Ectodermal cell (in vitro differentiated cells): ENCODE data around the gene SCLY.
"Not testable (repeated sequence)": the region's sequence is repeated elsewhere in the genome, so short reads cannot be mapped to it uniquely, and the experiment has no call there.

Source experiments
- H3K27ac ChIP-seq: 2 replicates; pipeline ENCODE4 v1.7.0; 2013; ENCODE audit warnings: mild to moderate bottlenecking, low read depth, low read length; ENCODE audit not compliant: insufficient read depth, poor library complexity, severe bottlenecking
- H3K27me3 ChIP-seq: 2 replicates; pipeline ENCODE4 v1.7.0; 2013; ENCODE audit warnings: mild to moderate bottlenecking, low read length; ENCODE audit not compliant: insufficient read depth, control insufficient read depth, poor library complexity, severe bottlenecking
- H3K36me3 ChIP-seq: one replicate; pipeline ENCODE4 v1.7.0; 2013; ENCODE audit warnings: low read length; ENCODE audit not compliant: control insufficient read depth, insufficient read depth
- H3K4me1 ChIP-seq: one replicate; pipeline ENCODE4 v1.7.0; 2013; ENCODE audit warnings: low read length; ENCODE audit not compliant: control insufficient read depth, insufficient read depth
- H3K4me3 ChIP-seq: 2 replicates; pipeline ENCODE4 v1.7.0; 2013; ENCODE audit warnings: low read depth, low read length, control low read depth; ENCODE audit not compliant: insufficient read depth
- H3K9me3 ChIP-seq: 2 replicates; pipeline ENCODE4 v1.7.0; 2013; ENCODE audit warnings: mild to moderate bottlenecking, low read length, moderate library complexity; ENCODE audit not compliant: control insufficient read depth
- WGBS, 2 experiments: methylation state at CpG; one replicate each; pipeline ENCODE4 v1.1.7; 2013; ENCODE audit warnings: missing lambda C conversion rate in 2 of 2; 5-methylcytosine and 5-hydroxymethylcytosine counted together

Gene SCLY

DNA sequence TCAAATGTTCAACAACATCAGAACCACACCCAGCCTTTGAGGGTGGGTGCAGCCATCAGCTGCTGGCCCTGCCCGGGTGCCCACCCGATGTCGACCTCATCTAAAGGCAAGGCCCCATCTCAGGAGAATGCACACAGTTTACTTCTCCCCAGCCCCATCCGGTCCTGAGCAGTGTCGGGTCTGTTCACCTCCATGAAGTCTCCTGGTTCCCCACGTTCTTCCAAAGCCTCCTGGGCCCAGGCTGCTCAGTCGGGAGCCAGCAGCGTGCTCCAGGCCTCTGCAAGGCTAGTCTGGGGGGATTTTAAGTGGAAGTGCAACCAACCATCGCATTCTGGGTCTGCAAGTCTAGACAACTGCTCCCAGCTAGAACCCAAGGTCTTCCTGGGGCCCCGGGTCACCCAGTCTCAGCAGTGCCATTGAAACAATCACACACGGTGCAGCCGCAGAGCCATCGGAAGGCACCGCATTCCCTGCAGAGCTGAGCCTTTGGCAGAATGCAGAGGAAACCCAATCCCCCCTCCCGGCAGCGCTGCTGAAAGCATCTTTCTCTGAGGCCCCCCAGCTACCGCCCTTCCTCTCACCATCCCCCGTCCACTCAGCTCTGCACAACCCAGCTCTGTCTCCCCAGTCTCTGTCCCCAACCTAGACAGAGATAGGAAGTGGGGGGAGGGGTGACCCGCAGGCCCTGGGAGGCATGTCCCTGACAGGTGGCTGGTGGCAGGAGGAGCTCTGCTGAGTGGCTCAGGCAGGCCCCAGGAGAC, 47.8 kb downstream of the SCLY start:
- no peaks in the 10 kb centered on the region for H3K36me3 ChIP-seq
- H3K4me1 ChIP-seq = peaks cover 15% of the 10 kb centered on the region
- H3K27ac ChIP-seq = no peak overlapping the region
- H3K9me3 ChIP-seq = peaks cover 2% of the 10 kb centered on the region
- no peaks in the 10 kb centered on the region for H3K27me3 ChIP-seq
- 44% methylated on average over 17 to 19 of the region's 19 CpGs for WGBS, 2 experiments
- no peak overlapping the region for H3K4me3 ChIP-seq

DNA sequence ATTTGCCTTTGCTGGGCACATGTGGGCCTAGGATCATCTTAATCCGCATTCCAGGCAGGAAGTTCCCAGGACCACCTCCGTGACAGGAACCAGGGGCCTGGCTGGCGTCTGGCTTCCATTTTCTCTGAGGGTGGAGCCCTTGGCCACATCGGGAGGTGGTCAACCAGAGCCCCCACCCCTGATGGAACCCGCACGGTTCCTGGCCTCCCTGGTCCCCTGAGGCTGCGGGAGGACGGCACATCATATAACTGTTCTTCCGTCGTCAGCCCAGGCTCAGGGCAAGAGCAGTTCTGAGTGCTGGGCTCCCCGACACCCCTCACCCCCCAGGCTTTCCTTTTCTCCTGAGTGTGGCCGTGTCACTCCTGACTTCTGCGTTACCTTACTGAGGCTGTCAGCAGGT, 52.8 kb downstream of the SCLY start:
- H3K27me3 ChIP-seq = peaks cover 7% of the 10 kb centered on the region
- no peak overlapping the region for H3K4me3 ChIP-seq
- no peaks in the 10 kb centered on the region for H3K36me3 ChIP-seq
- H3K27ac ChIP-seq = no peak overlapping the region
- peaks cover 5% of the 10 kb centered on the region for H3K4me1 ChIP-seq
- WGBS, 2 experiments = 91 to 93% methylated on average over 13 of the region's 13 CpGs
- peaks cover 2% of the 10 kb centered on the region for H3K9me3 ChIP-seq

DNA sequence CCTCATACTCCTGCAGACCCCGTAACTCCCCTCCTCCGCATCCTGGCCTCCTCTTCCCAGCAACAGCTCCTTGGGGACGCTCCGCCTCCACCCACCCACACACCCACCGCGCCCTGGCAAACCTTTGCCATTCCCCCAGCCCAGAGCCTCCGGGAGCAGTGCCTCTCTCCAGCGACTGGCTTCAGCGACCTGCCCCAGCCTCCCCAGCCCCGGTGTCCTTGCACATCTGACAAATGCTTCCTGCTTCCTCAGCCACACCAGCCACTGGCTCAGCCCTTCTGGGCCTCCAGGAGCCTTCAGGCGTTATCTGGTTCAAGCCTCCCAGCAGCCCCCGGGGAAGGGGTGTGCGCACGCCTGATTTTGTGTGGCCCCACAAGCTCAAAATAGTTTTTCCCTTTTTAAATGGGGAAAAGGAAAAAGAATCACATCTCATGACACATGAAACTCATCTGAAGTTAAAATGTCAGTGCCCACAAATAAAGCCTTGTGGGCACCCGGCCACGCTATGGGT, 53.6 kb downstream of the SCLY start:
- 91 to 94% methylated on average over 16 of the region's 16 CpGs for WGBS, 2 experiments
- peaks cover 2% of the 10 kb centered on the region for H3K9me3 ChIP-seq
- H3K4me3 ChIP-seq = no peak overlapping the region
- H3K4me1 ChIP-seq = no peaks in the 10 kb centered on the region
- peaks cover 7% of the 10 kb centered on the region for H3K27me3 ChIP-seq
- no peak overlapping the region for H3K27ac ChIP-seq
- no peaks in the 10 kb centered on the region for H3K36me3 ChIP-seq

DNA sequence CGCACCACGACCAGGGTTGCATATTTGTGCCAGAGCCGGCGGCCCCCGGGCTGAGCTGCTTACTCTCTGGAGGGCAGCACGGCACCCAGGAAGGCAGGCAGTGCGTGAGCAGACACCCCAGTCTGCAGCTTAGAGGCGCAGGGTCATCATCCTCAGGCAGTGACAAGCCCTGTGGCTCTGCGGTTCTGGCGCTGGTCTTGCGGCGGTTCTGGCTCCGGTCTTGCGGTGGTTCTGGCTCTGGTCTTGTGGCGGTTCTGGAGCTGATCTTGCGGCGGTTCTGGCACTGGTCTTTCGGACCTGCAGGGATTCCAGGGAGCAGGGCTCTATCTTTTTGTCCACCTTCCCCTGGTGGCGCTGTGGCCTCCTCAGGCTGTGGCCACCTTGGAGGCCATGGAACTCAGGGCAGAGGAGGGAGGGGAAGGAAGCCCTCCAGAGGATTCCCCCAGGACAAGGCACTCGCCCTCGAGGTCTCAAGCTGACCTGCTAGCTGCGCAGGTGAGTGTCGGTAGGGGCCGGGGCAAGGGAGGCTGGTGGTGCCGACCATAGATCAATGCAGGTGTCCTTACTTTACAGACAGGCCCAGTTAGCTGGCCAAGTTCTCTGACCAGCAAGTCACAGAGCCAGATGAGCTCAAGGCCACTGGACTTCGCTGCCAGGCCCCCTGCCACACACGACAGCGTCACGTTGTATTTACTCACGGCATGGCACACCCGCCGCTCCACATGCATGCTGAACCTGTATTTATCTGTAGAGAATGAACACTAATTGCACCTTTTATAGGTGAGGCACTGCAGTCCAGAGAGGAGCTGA, 54.3 kb downstream of the SCLY start:
- WGBS, 2 experiments = 94% methylated on average over 32 of the region's 32 CpGs
- no peaks in the 10 kb centered on the region for H3K36me3 ChIP-seq
- no peak overlapping the region for H3K4me3 ChIP-seq
- H3K9me3 ChIP-seq = peaks cover 2% of the 10 kb centered on the region
- H3K27ac ChIP-seq = no peak overlapping the region
- peaks cover 2% of the 10 kb centered on the region for H3K4me1 ChIP-seq
- peaks cover 7% of the 10 kb centered on the region for H3K27me3 ChIP-seq

DNA sequence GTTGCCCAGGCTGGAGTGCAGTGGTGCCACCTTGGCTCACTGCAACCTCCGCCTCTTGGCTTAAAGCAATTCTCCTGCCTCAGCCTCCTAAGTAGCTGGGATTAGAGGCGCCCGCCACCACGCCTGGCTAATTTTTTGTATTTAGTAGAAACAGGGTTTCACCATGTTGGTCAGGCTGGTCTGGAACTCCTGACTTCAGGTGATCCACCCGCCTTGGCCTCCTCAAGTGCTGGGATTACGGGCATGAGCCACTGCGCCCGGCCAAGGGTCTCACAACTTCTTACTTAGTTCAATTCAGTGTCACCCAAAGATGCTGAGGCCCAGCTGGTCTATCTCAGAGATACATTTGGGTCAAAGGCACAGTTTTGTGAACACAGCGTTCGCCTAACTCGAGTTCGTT, 54.9 kb downstream of the SCLY start:
- not testable (repeated sequence) for H3K4me3 ChIP-seq, H3K36me3 ChIP-seq, H3K27me3 ChIP-seq, H3K27ac ChIP-seq, H3K4me1 ChIP-seq, H3K9me3 ChIP-seq
- 93% methylated on average over 12 of the region's 12 CpGs for WGBS, 2 experiments

DNA sequence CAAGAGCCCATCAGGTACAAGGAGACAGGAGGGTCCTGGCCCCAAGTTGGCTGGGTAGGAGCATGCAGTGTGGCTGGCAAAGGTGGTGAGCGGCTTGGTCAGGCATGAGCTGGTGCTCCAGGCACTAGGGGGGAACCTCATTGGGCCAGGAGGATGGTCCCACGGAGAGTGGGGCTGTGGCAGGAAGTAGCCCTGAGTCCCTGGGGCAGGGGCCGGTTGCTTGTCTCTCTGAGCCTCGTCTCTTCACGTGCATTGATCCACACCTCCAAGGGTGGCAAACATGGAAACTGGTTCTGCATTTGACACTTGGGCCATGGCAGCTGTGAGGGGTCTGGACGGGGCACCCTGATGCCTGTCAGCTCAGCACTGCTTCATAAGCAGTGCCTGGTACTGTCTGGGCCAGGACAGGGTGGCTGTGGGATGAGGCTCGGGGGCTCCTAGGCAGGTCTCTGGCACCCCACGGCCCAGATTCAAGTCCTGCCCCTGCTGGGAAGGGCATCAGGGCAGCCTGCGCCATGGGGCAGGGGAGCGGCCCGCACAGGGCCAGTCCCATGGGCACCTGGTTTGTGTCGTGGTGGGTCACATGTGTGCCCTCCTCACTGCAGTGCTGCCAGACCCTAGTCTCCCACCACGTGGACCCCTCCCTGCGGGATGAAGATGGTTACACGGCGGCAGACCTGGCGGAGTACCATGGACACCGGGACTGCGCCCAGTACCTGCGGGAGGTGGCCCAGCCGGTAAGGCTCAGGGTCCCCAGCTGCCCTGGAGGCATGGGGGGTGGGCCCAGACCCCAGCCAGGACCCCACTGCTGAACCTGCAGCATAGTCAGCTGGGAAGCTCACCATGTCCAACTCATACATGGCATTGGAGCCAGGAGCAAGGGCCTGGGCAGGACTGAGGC, 55.7 kb downstream of the SCLY start:
- Histone ChIP-seq H3K4me1 (peaks cover 8% of the 10 kb centered on the region), H3K4me3 (no peak overlapping the region), H3K27ac (no peak overlapping the region), H3K9me3 (peaks cover 1% of the 10 kb centered on the region), H3K27me3 (peaks cover 7% of the 10 kb centered on the region), H3K36me3 (no peaks in the 10 kb centered on the region)
- WGBS, 2 experiments = 93 to 94% methylated on average over 21 of the region's 21 CpGs

DNA sequence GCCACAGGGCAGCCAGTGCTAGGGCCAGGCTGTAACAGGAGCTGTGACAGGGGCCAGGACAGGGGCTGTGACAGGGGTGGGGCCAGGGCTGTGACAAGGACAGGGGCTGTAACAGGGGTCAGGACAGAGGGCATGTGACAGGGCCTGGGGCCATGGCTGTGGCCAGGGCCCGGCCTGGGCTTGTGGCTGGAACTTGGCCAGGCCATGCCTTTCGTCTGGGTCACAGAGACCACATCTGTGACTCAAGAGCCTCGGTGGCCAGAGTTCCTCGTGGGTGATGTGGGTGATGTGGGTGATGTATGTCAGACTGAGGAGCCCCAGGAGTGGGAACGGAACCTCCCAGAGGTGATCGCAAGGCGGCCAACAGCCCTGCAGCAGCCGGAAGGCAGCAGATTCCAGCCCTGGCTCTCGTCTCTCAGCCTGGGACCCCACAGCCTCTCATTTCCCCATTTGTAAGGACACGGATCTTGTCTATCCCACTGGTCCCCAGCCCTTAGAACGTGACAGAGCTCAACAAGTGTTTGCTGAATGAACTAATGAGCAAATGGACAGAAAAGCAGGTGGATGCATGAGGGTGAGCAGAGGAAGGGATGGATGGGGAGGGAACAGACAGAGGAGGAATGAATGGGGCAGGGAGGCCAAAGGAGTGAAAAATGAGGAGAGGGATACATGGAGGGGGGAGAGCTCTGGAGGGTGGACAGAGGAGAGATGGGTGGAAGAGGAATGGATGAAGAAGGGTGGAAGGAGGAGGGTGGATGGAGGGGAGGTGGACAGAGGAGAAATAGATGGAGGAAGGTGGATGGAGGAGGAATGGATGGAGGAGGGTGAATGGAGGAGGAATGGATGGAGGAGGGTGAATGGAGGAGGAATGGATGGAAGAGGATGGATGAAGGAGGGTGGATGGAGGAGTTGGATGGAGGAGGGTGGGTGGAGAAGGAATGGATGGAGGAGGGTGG, 56.7 kb downstream of the SCLY start:
- Histone ChIP-seq H3K27me3 (peaks cover 7% of the 10 kb centered on the region), H3K9me3 (no peaks in the 10 kb centered on the region), H3K4me1 (peaks cover 8% of the 10 kb centered on the region), H3K4me3 (no peak overlapping the region), H3K36me3 (no peaks in the 10 kb centered on the region), H3K27ac (no peak overlapping the region)
- WGBS, 2 experiments = 87% methylated on average over 11 of the region's 11 CpGs

DNA sequence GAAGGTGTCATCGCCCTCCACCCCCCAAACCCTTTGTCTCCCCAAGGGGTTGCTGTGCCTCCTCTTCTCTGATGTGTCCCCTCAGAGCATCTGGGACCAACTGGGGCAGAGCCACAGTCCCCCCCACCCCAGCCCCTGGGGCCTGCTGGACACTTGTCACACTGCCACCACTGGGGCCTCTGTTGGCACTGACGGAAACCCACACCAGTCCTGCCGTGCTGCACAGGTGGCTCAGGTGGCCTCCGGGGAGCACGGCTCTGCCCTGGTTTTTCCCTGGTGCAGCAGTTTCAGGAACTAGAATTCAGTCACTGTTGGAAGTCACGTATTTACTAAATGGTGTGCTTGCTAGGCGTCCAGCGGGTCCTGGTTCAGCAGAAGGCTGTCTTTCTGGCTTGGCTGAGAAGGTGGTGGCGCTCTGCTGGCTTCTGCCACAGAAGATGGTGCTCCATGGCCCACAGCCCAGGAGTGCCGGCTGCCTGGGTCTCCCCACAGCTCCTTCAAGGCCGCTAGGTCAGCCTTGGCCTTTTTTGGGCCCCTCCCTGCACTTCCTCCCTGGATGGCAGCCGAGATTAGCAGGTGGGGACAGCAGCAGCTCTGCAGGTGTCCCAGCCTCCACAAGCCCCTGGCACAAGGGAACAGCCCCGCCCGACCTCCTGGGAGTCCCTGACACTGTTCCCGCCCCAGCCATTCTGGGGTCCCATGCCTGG, 59.1 kb downstream of the SCLY start:
- Histone ChIP-seq H3K4me1 (peaks cover 8% of the 10 kb centered on the region), H3K27me3 (peaks cover 7% of the 10 kb centered on the region), H3K9me3 (no peaks in the 10 kb centered on the region), H3K4me3 (no peak overlapping the region), H3K27ac (no peak overlapping the region), H3K36me3 (no peaks in the 10 kb centered on the region)
- 84 to 85% methylated on average over 15 of the region's 15 CpGs for WGBS, 2 experiments
